Thoracic aorta (tissue), 2 donors: ENCODE measurements around the gene ZNF324B. TPM values are rescaled to one million over a fixed set of nuclear protein-coding genes. Genes with fewer than 3 reads are reported as not detected.

ENCODE experiments used
- total RNA-seq, 2 donors: library from RNA; depleted of rRNA; stranded (reverse); fragments of >200 nt; gene quantifications; one replicate each; pipeline versions ENCODE4 v1.1.0 to v1.2.3, GENCODE V29; 2016

ZNF324B gene
- total RNA-seq, 2 donors from 2014 or later, result 6.0 to 12.0 TPM

Other genes with a start within 250 kb of the ZNF324B start
- 10 to 100 TPM; 23.8 to 25.6 TPM for gene ZNF544, start 222.7 kb upstream of the ZNF324B start, total RNA-seq
- gene ZNF8, start 172.7 kb upstream of the ZNF324B start, total RNA-seq, result 10 to 100 TPM; 11.4 to 12.0 TPM
- 10 to 100 TPM; 37.4 to 87.9 TPM for gene ERVK3-1, start 146.2 kb upstream of the ZNF324B start, total RNA-seq
- gene ZSCAN22, start 124.6 kb upstream of the ZNF324B start, total RNA-seq, result 1 to 10 TPM; 1.1 to 4.2 TPM
- gene A1BG, start 98.1 kb upstream of the ZNF324B start, total RNA-seq, result 10 to 100 TPM in 1 of 2 donors, 1 to 10 TPM in 1; 1.9 to 10.0 TPM
- 1 to 10 TPM in 1 of 2 donors, not detected in 1; 2.3 TPM for gene ZNF497, start 88.9 kb upstream of the ZNF324B start, total RNA-seq
- 1 to 10 TPM; 1.6 to 3.9 TPM for gene ZNF837, start 70.6 kb upstream of the ZNF324B start, total RNA-seq
- 100 to 1,000 TPM; 747 to 789 TPM for gene RPS5, start 64.4 kb upstream of the ZNF324B start, total RNA-seq
- gene RNF225, start 56.0 kb upstream of the ZNF324B start, total RNA-seq, result not detected
- 10 to 100 TPM; 18.7 to 31.5 TPM for gene ZNF584, start 43.0 kb upstream of the ZNF324B start, total RNA-seq
- 10 to 100 TPM in 1 of 2 donors, 1 to 10 TPM in 1; 3.1 to 10.2 TPM for gene ZNF132, start 11.5 kb upstream of the ZNF324B start, total RNA-seq
- 10 to 100 TPM; 19.8 to 31.7 TPM for gene ZNF324, start 15.5 kb downstream of the ZNF324B start, total RNA-seq
- gene ZNF446, start 24.7 kb downstream of the ZNF324B start, total RNA-seq, result 10 to 100 TPM; 17.8 to 23.7 TPM
- gene SLC27A5, start 60.4 kb downstream of the ZNF324B start, total RNA-seq, result 1 to 10 TPM; 7.1 to 8.5 TPM
- gene ZBTB45, start 68.2 kb downstream of the ZNF324B start, total RNA-seq, result 10 to 100 TPM; 10.4 to 10.9 TPM
- gene TRIM28, start 92.4 kb downstream of the ZNF324B start, total RNA-seq, result 100 to 1,000 TPM; 192 to 204 TPM
- 10 to 100 TPM; 90.3 to 98.8 TPM for gene CHMP2A, start 103.5 kb downstream of the ZNF324B start, total RNA-seq
- 10 to 100 TPM; 17.1 to 18.9 TPM for gene UBE2M, start 107.0 kb downstream of the ZNF324B start, total RNA-seq
- 10 to 100 TPM; 44.9 to 46.8 TPM for gene MZF1, start 121.7 kb downstream of the ZNF324B start, total RNA-seq